Bronchial epithelial cell (primary cell): ENCODE results near the gene ACTL6B. TPM values are rescaled to one million over a fixed set of nuclear protein-coding genes. Genes with fewer than 3 reads are reported as not detected.
A peak's percentile ranks its signal among the peaks of the same experiment; 100 is the strongest.

Experiments used
- DNase-seq: peaks from one replicate; pipeline ENCODE4 v3.0.0-alpha.2; 2010; ENCODE audit warnings: low read depth
- FAIRE-seq: peaks from 2 replicates; lab custom pipeline; 2011; peaks lifted over from hg19 to GRCh38; lab: Jason Lieb, UNC
- H3K27me3 ChIP-seq: 2 replicates; pipeline ENCODE4 v1.5.1; 2011; ENCODE audit warnings: low read length; ENCODE audit not compliant: control insufficient read depth, insufficient read depth
- H3K36me3 ChIP-seq: 2 replicates; pipeline ENCODE4 v1.5.1; 2011; ENCODE audit warnings: low read length; ENCODE audit not compliant: control insufficient read depth, insufficient read depth
- H3K4me3 ChIP-seq: 2 replicates; pipeline ENCODE4 v1.5.1; 2011; ENCODE audit warnings: mild to moderate bottlenecking, low read depth, low read length, control low read depth
- total RNA-seq: library from RNA; depleted of rRNA; stranded (reverse); fragments of >200 nt; gene quantifications from 2 replicates; pipeline ENCODE4 v1.2.1, GENCODE V29; 2014
- TF ChIP-seq, protein P1 (sequence below): IDR thresholded peaks from 2 replicates; pipeline ENCODE4 v1.5.1; 2011; ENCODE audit warnings: mild to moderate bottlenecking, moderate library complexity, low read length, control low read depth, inconsistent platforms; ENCODE audit not compliant: insufficient read depth, severe bottlenecking

The ACTL6B gene
- total RNA-seq, 1 donor from 2014 or later, result not detected

DNA sequence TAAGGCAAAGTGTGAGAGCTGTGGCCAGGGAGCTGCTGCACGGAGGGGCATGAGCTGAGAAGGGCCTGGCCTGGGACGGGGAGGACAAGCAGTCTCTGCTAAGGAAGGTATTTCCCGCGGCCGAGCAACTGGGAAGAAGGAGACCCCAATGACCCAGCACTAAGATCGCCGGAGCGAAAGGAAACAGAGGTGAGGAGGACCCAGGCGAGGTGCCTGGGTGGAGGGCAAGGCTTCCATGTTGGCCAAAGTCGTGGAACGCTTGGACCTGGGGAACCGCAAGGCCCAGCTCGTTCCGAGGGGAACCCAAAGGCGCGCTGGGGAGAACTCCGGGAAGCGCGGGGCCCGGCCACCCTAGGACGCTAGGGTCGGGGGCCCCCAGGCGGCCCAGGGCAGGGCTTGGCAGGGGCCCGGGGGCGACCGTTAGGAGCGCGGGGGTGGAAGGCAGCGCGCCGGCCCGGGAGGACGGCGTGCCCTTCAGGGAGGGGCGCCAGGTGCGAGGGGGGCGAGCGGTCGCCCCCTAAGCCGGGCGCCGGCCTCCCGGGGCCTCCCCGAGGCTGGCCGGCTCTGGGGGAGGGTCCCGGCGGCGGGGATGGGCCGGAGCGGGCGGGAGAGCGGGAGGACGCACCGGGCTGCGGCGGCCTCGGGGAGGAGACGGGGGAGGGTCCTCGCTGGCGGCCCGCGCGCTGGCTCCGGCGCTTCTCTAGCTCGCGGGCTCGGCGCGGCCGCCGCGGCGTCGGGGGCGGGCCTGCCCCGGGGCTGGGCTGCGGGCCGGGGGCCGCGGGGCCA, 37.3 kb upstream of the ACTL6B start:
- no peaks in the 10 kb centered on the region for H3K27me3 ChIP-seq
- TF ChIP-seq, protein P1, sequence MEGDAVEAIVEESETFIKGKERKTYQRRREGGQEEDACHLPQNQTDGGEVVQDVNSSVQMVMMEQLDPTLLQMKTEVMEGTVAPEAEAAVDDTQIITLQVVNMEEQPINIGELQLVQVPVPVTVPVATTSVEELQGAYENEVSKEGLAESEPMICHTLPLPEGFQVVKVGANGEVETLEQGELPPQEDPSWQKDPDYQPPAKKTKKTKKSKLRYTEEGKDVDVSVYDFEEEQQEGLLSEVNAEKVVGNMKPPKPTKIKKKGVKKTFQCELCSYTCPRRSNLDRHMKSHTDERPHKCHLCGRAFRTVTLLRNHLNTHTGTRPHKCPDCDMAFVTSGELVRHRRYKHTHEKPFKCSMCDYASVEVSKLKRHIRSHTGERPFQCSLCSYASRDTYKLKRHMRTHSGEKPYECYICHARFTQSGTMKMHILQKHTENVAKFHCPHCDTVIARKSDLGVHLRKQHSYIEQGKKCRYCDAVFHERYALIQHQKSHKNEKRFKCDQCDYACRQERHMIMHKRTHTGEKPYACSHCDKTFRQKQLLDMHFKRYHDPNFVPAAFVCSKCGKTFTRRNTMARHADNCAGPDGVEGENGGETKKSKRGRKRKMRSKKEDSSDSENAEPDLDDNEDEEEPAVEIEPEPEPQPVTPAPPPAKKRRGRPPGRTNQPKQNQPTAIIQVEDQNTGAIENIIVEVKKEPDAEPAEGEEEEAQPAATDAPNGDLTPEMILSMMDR, result no peak
- peak overlapping the region; percentile 67 for H3K4me3 ChIP-seq
- H3K36me3 ChIP-seq, result peaks cover 11% of the 10 kb centered on the region
- no peak for FAIRE-seq
- DNase-seq, result no peak

DNA sequence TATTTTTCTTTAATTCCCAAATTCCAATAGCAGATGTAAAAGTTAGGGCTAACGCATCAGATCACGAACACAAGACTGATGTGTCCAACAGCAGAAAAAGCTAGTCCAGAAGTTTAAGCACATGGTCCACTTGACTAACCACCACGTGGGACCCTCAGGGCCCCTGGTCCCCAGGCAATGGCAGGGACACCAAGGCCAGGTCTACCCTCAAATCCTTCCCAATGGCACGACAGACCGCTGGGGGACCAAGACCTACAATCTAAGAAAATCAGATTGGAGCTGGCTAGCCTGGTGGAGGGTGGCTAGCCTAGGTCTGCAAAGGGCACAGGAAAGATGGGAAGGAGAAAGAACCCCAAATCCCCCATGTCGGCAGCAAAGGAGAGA, 36.3 kb upstream of the ACTL6B start:
- TF ChIP-seq, protein P1, result no peak
- peak overlapping the region; percentile 67 for H3K4me3 ChIP-seq
- DNase-seq (no peak), FAIRE-seq (no peak)
- no peaks in the 10 kb centered on the region for H3K27me3 ChIP-seq
- peaks cover 19% of the 10 kb centered on the region for H3K36me3 ChIP-seq

DNA sequence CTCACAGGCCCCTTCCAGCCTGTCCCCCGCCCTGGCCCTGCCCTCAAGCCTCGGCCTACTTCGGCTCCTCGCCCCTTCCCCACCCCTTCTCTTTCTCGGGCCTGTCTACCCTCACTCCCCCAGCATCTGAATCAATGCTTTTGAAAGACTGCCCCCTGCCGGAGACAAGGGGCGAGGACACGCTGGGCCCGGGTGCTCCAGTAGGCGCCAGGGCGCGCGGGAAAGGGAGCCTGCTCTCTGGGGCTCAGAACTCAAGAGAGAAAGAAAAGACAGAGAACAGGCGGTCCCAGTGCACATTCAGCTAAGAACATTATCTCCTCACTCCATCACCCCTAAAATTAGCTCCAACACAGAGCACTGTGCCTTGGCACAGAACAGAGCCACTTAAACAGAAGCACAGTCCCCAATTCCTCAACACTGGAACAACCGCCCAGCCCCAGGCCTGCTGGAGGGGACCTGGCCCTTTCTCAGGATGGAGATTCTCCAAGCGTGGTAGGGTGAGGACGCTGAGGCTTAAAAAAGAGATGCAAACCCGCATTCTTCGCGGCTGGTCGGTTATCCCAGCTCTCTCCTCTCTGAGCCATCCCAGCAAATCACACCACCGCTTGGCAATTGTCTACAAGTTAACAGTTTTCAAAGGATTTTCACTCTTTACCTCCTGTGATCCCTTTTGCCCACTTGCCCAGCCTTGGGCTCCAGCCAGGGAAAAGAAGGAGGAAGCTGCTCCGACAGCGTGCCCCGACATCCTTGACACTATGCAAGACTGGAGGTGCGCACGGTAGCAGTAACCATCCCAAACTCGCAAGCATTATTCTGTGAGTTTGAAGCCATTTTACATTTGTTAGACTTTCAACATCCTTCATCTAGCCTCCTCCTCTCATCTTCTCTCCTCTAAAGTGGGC, 35.7 kb upstream of the ACTL6B start:
- TF ChIP-seq, protein P1, result peak; percentile 83
- H3K27me3 ChIP-seq, result no peaks in the 10 kb centered on the region
- FAIRE-seq, result no peak
- DNase-seq, result peak; percentile 41
- H3K4me3 ChIP-seq, result no peak overlapping the region
- H3K36me3 ChIP-seq, result peaks cover 21% of the 10 kb centered on the region

DNA sequence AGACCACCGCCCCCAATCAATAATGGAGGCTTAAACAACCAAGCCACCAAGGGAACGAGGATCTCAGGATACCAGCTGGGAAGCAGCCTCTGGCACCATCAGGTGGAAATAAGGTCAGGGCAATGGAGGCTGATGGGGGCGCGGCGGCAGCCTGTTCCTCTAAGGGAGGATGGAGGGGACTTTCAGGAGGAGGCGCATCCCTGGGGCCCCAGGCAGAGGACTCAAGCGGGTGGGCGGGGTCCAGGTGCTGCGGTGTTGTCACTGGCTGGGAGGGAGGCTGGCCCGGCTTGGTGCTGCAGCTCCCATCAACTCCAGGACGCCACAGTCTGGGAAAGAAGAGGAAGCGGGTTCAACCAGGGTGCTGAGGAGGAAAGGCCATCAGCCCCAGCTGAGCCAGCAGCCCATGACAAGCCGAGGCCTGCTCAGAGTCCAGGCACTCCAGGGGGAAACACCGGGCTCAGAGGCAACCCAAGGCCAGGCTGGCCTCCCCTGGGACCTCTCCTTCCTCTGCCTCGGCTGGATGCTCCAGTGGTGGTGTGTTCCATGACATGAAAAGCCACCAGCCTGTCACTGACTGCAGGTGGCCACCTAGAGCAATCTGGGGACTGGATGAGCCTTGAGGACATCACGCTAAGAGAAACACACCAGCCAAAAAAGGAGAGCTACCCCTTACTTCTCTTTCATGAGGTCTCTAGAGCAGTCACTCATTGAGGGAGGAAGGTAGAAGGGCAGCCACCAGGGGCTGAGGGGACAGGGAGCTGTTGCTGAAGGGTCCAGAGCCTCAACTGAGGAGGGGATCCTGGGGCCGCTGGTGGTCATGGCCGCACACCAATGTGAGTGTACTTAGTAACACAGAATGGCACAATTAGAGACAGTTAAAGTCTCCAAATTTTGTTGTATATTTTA, 33.2 kb upstream of the ACTL6B start:
- FAIRE-seq (no peak), DNase-seq (no peak)
- Histone ChIP-seq H3K27me3 (no peaks in the 10 kb centered on the region), H3K36me3 (peaks cover 29% of the 10 kb centered on the region), H3K4me3 (no peak overlapping the region)
- TF ChIP-seq, protein P1, result no peak

DNA sequence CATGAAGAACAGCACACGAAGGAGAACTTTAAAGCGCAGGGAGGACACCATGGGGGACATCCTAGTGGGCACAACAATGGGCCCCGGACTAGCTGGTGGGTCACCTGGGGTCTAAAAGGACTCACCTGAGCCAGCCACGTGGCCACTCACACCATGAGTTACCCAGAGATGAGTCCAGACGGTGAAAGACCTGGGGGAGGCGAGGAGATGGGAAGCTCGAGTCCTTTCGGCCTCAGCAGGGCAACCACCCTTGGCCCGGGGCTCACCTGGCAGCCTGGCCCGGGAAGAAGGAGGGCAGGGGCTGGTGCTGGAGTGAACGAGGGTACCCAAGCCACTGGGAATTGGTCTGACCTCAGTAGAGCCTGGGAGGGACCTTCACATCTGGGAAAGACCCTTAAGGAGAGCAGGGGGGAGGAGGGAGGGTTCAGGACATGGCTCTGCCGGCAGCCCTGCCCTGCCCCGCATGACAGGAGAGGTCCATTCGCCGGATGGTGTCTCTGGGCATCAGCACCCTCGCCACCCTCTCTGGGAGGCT, 32.1 kb upstream of the ACTL6B start:
- Histone ChIP-seq H3K36me3 (peaks cover 33% of the 10 kb centered on the region), H3K27me3 (no peaks in the 10 kb centered on the region), H3K4me3 (no peak overlapping the region)
- FAIRE-seq (no peak), DNase-seq (no peak)
- TF ChIP-seq, protein P1, result no peak
